NT2/D1 (cell line): ENCODE results near the gene ANAPC13.

Experiments
- DNase-seq: peaks from one replicate; pipeline ENCODE4 v3.0.0-alpha.2; 2011; ENCODE audit warnings: low read depth, low spot score
- H3K27me3 ChIP-seq: 2 replicates; pipeline ENCODE4 v1.6.0; 2011; ENCODE audit warnings: mild to moderate bottlenecking; ENCODE audit not compliant: insufficient read length, insufficient read depth
- H3K36me3 ChIP-seq: 2 replicates; pipeline ENCODE4 v1.6.1; 2011; ENCODE audit warnings: mild to moderate bottlenecking, low read length, mixed read lengths; ENCODE audit not compliant: insufficient read depth, insufficient read length
- H3K4me1 ChIP-seq: 2 replicates; pipeline ENCODE4 v1.5.1; 2011; ENCODE audit not compliant: insufficient read depth, insufficient read length
- H3K4me3 ChIP-seq: 2 replicates; pipeline ENCODE4 v1.5.1; 2011; ENCODE audit warnings: low read depth; ENCODE audit not compliant: insufficient read length
- H3K9ac ChIP-seq: 2 replicates; pipeline ENCODE4 v1.6.0; 2011; ENCODE audit warnings: low read depth; ENCODE audit not compliant: insufficient read length
- H3K9me3 ChIP-seq: 2 replicates; pipeline ENCODE4 v1.5.1; 2011; ENCODE audit warnings: mild to moderate bottlenecking, low read length; ENCODE audit not compliant: insufficient read depth
- SUZ12 ChIP-seq: IDR thresholded peaks from 2 replicates; pipeline ENCODE4 v1.6.1; 2011; ENCODE audit not compliant: insufficient read length, insufficient read depth; ENCODE audit errors: extremely low read depth
- YY1 ChIP-seq: IDR thresholded peaks from 2 replicates; pipeline ENCODE4 v1.6.1; 2011; ENCODE audit not compliant: insufficient read length, insufficient read depth
- ZNF274 ChIP-seq: IDR thresholded peaks from 2 replicates; pipeline ENCODE4 v1.6.1; 2011; ENCODE audit warnings: mild to moderate bottlenecking, low read depth, low read length

ANAPC13 gene

DNA sequence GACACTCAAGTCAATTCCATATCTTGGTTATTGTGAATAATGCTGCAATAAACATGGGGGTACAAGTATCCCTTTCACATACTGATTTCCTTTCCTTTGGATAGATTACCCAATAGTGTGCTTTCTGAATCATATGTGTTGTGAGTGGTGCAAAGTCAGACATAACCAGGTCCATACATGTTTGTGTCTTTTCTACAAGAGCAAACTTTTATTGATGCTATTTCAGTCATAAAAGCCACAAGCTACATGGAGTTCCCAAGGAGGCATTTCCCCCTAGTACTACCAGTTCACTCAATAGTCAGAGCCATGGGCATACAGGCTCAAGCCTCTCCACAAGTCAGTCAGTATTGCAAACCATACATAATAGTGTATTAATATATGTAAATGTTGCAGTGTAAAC, 10.2 kb upstream of the ANAPC13 start:
- H3K4me1 ChIP-seq: no peaks in the 10 kb centered on the region
- H3K4me3 ChIP-seq: no peak overlapping the region
- H3K36me3 ChIP-seq: peaks cover 11% of the 10 kb centered on the region
- H3K9me3 ChIP-seq: no peaks in the 10 kb centered on the region
- no peaks in the 10 kb centered on the region for H3K27me3 ChIP-seq
- no peak for DNase-seq
- no peak overlapping the region for H3K9ac ChIP-seq
- TF ChIP-seq YY1 (no peak), ZNF274 (no peak), SUZ12 (no peak)

- Histone ChIP-seq H3K27me3 (no peaks in the 10 kb centered on the region), H3K9me3 (no peaks in the 10 kb centered on the region), H3K4me1 (no peaks in the 10 kb centered on the region), H3K9ac (no peak overlapping the region), H3K4me3 (no peak overlapping the region), H3K36me3 (peaks cover 11% of the 10 kb centered on the region)
- TF ChIP-seq YY1: no peak
- no peak for TF ChIP-seq ZNF274
- TF ChIP-seq SUZ12: no peak
- DNase-seq: no peak
Measured at GRCh38 chr3:134494495-134494894, 8.7 kb upstream of the ANAPC13 start.

- H3K27me3 ChIP-seq: no peaks in the 10 kb centered on the region
- H3K4me3 ChIP-seq: peak overlapping the region; percentile 93
- H3K9me3 ChIP-seq: no peaks in the 10 kb centered on the region
- no peak for TF ChIP-seq SUZ12
- TF ChIP-seq ZNF274: no peak
- TF ChIP-seq YY1: no peak
- H3K36me3 ChIP-seq: peaks cover 15% of the 10 kb centered on the region
- DNase-seq: no peak
- H3K9ac ChIP-seq: peak overlapping the region; percentile 98
- H3K4me1 ChIP-seq: peaks cover 3% of the 10 kb centered on the region
Measured at GRCh38 chr3:134487406-134487805, 1.6 kb upstream of the ANAPC13 start.

GRCh38 chr3:134486577-134487041, 824 bp upstream of the ANAPC13 start:
- H3K9me3 ChIP-seq: no peaks in the 10 kb centered on the region
- peaks cover 3% of the 10 kb centered on the region for H3K4me1 ChIP-seq
- no peak for DNase-seq
- no peaks in the 10 kb centered on the region for H3K27me3 ChIP-seq
- peak overlapping the region; percentile 93 for H3K4me3 ChIP-seq
- H3K36me3 ChIP-seq: peaks cover 23% of the 10 kb centered on the region
- H3K9ac ChIP-seq: peak overlapping the region; percentile 98
- no peak for TF ChIP-seq YY1

DNA sequence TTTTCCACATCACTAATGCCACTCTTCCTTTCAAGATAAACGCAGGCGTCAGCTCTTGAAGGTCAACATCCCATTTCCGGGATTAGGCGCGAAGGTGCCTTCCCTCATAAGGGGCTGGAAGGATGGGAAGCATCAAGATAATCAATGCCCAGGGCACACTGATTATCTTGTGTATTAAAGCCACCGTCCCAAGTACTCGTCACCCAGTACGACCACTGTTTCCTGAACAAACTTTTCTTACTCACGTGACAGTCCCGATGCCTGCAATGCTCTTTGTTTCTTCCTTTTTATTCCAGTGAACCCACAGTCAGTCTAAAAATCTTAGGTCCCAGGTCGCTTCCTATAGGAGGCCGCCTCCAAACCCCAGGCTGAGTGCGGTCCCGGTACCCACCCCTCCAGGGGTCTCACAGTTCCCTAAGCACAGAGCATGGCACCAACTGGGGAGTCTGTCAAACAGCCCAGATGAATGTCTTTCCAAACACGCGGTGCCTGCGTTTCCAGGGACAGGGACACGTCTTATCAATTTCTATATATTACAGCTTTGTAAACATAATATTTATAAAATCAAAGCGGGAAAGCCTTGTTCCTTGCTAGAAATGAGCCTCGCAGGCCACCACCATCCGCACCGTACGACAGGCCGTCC, 589 bp downstream of the ANAPC13 start:
- TF ChIP-seq ZNF274 (no peak), YY1 (no peak), SUZ12 (no peak)
- Histone ChIP-seq H3K4me1 (peaks cover 3% of the 10 kb centered on the region), H3K36me3 (peaks cover 37% of the 10 kb centered on the region), H3K4me3 (peak overlapping the region; percentile 93), H3K9me3 (no peaks in the 10 kb centered on the region), H3K27me3 (no peaks in the 10 kb centered on the region), H3K9ac (peak overlapping the region; percentile 88)
- DNase-seq: no peak

- TF ChIP-seq ZNF274: no peak
- TF ChIP-seq SUZ12: no peak
- TF ChIP-seq YY1: no peak
- DNase-seq: no peak
- H3K4me1 ChIP-seq: peaks cover 5% of the 10 kb centered on the region
- no peak overlapping the region for H3K9ac ChIP-seq
- H3K4me3 ChIP-seq: no peak overlapping the region
- no peaks in the 10 kb centered on the region for H3K27me3 ChIP-seq
- H3K36me3 ChIP-seq: peaks cover 53% of the 10 kb centered on the region
- no peaks in the 10 kb centered on the region for H3K9me3 ChIP-seq
Measured at GRCh38 chr3:134483195-134483900, 2.4 kb downstream of the ANAPC13 start.

- H3K9me3 ChIP-seq: no peaks in the 10 kb centered on the region
- H3K4me3 ChIP-seq: no peak overlapping the region
- H3K27me3 ChIP-seq: no peaks in the 10 kb centered on the region
- H3K36me3 ChIP-seq: peaks cover 56% of the 10 kb centered on the region
- H3K9ac ChIP-seq: no peak overlapping the region
- H3K4me1 ChIP-seq: peaks cover 5% of the 10 kb centered on the region
- no peak for DNase-seq
- TF ChIP-seq YY1 (no peak), SUZ12 (no peak), ZNF274 (no peak)
Measured at GRCh38 chr3:134482622-134483021, 3.2 kb downstream of the ANAPC13 start.
